Astrocyte (in vitro differentiated cells and primary cell): Measurements from ENCODE around the gene HIBADH.

Experiments used
- EZH2 ChIP-seq: IDR thresholded peaks from 2 replicates; pipeline ENCODE4 v1.6.1; 2012; ENCODE audit warnings: mild to moderate bottlenecking, low read length, inconsistent platforms; ENCODE audit not compliant: insufficient read depth
- TF ChIP-seq, protein P1 (sequence below): IDR thresholded peaks from 2 replicates; pipeline ENCODE4 v1.5.1; 2011; ENCODE audit warnings: low read depth, mild to moderate bottlenecking, inconsistent platforms, low read length, moderate library complexity; ENCODE audit not compliant: insufficient read depth

DNA sequence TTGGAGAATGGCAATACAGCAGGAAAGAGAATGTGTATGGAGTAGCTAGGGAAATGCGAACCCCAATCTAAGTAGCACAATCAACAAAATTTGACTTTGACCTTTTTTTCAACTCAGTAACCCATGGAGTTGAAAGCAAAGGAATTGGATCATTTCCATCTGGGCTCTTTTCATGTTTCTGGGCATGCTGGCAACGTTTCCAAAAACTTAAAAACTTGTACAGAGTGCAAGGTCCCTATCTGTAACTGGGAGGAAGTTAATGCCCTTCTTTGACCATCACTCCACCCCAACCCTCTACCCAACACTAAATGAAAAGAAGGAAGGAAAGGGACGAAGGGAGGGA is 1.3 kb upstream of the HIBADH start:
- no peak for TF ChIP-seq EZH2
- TF ChIP-seq, protein P1, sequence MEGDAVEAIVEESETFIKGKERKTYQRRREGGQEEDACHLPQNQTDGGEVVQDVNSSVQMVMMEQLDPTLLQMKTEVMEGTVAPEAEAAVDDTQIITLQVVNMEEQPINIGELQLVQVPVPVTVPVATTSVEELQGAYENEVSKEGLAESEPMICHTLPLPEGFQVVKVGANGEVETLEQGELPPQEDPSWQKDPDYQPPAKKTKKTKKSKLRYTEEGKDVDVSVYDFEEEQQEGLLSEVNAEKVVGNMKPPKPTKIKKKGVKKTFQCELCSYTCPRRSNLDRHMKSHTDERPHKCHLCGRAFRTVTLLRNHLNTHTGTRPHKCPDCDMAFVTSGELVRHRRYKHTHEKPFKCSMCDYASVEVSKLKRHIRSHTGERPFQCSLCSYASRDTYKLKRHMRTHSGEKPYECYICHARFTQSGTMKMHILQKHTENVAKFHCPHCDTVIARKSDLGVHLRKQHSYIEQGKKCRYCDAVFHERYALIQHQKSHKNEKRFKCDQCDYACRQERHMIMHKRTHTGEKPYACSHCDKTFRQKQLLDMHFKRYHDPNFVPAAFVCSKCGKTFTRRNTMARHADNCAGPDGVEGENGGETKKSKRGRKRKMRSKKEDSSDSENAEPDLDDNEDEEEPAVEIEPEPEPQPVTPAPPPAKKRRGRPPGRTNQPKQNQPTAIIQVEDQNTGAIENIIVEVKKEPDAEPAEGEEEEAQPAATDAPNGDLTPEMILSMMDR: no peak
